GM12865 (cell line): ENCODE results near the gene MMP19.
"Not testable (repeated sequence)": the region's sequence is repeated elsewhere in the genome, so short reads cannot be mapped to it uniquely, and the experiment has no call there.

Experiments
- DNase-seq: peaks from one replicate; pipeline ENCODE4 v3.0.0; 2010; ENCODE audit warnings: low read depth
- H3K4me3 ChIP-seq: 2 replicates; pipeline ENCODE4 v1.5.1; 2011; ENCODE audit warnings: mild to moderate bottlenecking, low read depth, low read length, control low read depth
- CTCF ChIP-seq: IDR thresholded peaks from 2 replicates; pipeline ENCODE4 v1.5.1; 2011; ENCODE audit warnings: low read length, control low read depth, low read depth, inconsistent platforms; ENCODE audit not compliant: insufficient read depth; ENCODE audit errors: missing control alignments

The MMP19 gene

GRCh38 chr12:55843431-55843830 lies 695 bp upstream of the MMP19 start:
- TF ChIP-seq CTCF, result no peak
- no peak overlapping the region for H3K4me3 ChIP-seq
- DNase-seq, result no peak

GRCh38 chr12:55840581-55841351 lies 2.0 kb downstream of the MMP19 start:
- DNase-seq, result no peak
- no peak overlapping the region for H3K4me3 ChIP-seq
- TF ChIP-seq CTCF, result no peak

GRCh38 chr12:55839345-55840140 lies 3.2 kb downstream of the MMP19 start:
- no peak for DNase-seq
- no peak overlapping the region for H3K4me3 ChIP-seq
- TF ChIP-seq CTCF, result no peak

GRCh38 chr12:55838361-55838760 lies 4.4 kb downstream of the MMP19 start:
- TF ChIP-seq CTCF, result no peak
- H3K4me3 ChIP-seq, result no peak overlapping the region
- no peak for DNase-seq

GRCh38 chr12:55834400-55834799 lies 8.3 kb downstream of the MMP19 start:
- not testable (repeated sequence) for DNase-seq, H3K4me3 ChIP-seq

GRCh38 chr12:55833056-55833455 lies 9.7 kb downstream of the MMP19 start:
- no peak overlapping the region for H3K4me3 ChIP-seq
- no peak for TF ChIP-seq CTCF
- DNase-seq, result no peak

GRCh38 chr12:55831447-55831815 lies 11.3 kb downstream of the MMP19 start:
- TF ChIP-seq CTCF, result no peak
- no peak for DNase-seq
- H3K4me3 ChIP-seq, result no peak overlapping the region
